NCI-H1092 treated with DMSO at 0.1 percent for 48 hours (cell line): Measurements from ENCODE around the gene CDC42BPB.

Experiments
- DNase-seq: peaks from one replicate; lab custom pipeline; 2025; lab: John Stamatoyannopoulos, UW

Gene CDC42BPB

GRCh38 chr14:103016594-103016993 is 40.8 kb downstream of the CDC42BPB start:
- DNase-seq, result no peak

- DNase-seq, result no peak
These were observed 41.3 kb downstream of the CDC42BPB start for GRCh38 chr14:103016071-103016470.

- DNase-seq, result no peak
These were observed 41.9 kb downstream of the CDC42BPB start for GRCh38 chr14:103015426-103015825.

GRCh38 chr14:103014466-103015228 is 42.7 kb downstream of the CDC42BPB start:
- DNase-seq, result no peak

GRCh38 chr14:103013028-103013427 is 44.3 kb downstream of the CDC42BPB start:
- DNase-seq, result no peak

- DNase-seq, result no peak
These were observed 47.8 kb downstream of the CDC42BPB start for GRCh38 chr14:103009559-103009958.

GRCh38 chr14:103008768-103009357 is 48.5 kb downstream of the CDC42BPB start:
- DNase-seq, result peak; percentile 30

- DNase-seq, result no peak
These were observed 49.2 kb downstream of the CDC42BPB start for GRCh38 chr14:103008126-103008525.

GRCh38 chr14:103007555-103007954 is 49.8 kb downstream of the CDC42BPB start:
- no peak for DNase-seq

- no peak for DNase-seq
These were observed 50.3 kb downstream of the CDC42BPB start for GRCh38 chr14:103006991-103007520.

GRCh38 chr14:103006106-103006505 is 51.2 kb downstream of the CDC42BPB start:
- no peak for DNase-seq

- DNase-seq, result no peak
These were observed 53.5 kb downstream of the CDC42BPB start for GRCh38 chr14:103003850-103004249.

GRCh38 chr14:103003351-103003615 is 54.1 kb downstream of the CDC42BPB start:
- DNase-seq, result no peak

- DNase-seq, result no peak
These were observed 54.6 kb downstream of the CDC42BPB start for GRCh38 chr14:103002578-103003350.

- DNase-seq, result no peak
These were observed 55.5 kb downstream of the CDC42BPB start for GRCh38 chr14:103001651-103002396.

GRCh38 chr14:103001226-103001625 is 56.1 kb downstream of the CDC42BPB start:
- DNase-seq, result no peak

GRCh38 chr14:103000291-103000921 is 56.9 kb downstream of the CDC42BPB start:
- DNase-seq, result no peak

- no peak for DNase-seq
These were observed 58.0 kb downstream of the CDC42BPB start for GRCh38 chr14:102999227-102999895.

GRCh38 chr14:102998393-102998792 is 59.0 kb downstream of the CDC42BPB start:
- no peak for DNase-seq

GRCh38 chr14:102996941-102997340 is 60.4 kb downstream of the CDC42BPB start:
- no peak for DNase-seq

- no peak for DNase-seq
These were observed 62.7 kb downstream of the CDC42BPB start for GRCh38 chr14:102994689-102995088.
